Activated CD4-positive, alpha-beta T cell treated with anti-CD3 and anti-CD28 coated beads for 24 hours (primary cell): ENCODE measurements around the gene KLF14.
"Not testable (repeated sequence)": the region's sequence is repeated elsewhere in the genome, so short reads cannot be mapped to it uniquely, and the experiment has no call there.

Experiments
- DNase-seq, 2 donors: peaks; one replicate each; pipeline ENCODE4 v3.0.0-alpha.2; 2020; ENCODE audit warnings: low read depth in 2 of 2

The KLF14 gene

DNA sequence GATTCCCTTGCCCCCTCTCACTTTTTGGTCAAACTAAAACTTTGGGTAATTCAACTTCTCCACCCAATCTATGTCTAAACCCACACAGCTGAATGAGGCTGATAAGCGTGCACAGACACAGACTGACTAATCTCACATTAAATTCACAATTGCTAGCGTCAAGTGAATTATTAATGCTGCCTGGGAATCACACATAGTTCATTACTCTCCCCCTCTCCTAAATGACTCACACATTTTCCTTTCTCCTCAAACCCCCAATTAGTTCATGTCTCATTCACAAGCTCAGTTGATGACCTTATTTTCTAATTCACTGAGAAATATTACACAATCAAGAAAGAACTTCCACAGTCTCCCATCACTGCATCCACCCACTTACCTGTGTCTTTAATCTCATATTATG is 14.5 kb downstream of the KLF14 start:
- DNase-seq: no peak

DNA sequence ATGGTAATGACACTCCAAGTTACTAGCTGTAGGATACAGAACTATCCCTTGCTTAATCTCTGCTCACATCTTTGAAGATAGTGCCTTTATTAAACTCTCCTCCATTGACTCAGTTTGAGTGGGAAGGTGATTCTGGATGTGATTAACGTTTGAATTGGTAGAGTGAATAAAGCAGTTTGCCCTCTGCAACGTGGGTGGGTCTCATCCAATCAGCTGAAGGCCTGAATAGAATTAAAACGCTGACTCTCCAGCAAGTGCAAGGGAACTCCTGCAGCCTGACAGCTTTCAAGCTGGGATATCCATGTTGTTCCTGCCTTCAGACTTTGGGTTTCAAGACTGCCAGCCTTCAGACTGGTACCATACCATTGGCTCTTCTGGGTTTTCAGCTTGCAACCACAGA is 21.6 kb downstream of the KLF14 start:
- no peak for DNase-seq

DNA sequence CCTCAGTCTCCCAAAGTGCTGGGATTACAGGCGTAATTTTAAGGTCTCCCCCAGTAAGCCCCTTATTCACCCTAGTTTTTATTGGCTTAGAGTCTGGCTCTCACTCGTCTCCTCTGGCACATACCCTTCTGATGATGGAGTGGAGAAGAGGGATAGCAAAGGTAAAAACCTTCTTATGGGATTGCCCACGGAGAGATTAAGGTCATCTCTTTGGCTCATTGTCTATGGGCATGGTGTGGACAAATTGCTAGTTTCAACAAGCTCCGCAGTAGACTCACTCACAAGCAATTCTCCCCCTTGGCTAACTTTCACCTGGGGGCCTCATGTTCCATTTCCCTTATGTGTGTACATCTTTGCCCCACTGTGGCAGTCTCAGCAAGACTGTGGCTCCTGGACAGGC is 25.2 kb downstream of the KLF14 start:
- DNase-seq: no peak

DNA sequence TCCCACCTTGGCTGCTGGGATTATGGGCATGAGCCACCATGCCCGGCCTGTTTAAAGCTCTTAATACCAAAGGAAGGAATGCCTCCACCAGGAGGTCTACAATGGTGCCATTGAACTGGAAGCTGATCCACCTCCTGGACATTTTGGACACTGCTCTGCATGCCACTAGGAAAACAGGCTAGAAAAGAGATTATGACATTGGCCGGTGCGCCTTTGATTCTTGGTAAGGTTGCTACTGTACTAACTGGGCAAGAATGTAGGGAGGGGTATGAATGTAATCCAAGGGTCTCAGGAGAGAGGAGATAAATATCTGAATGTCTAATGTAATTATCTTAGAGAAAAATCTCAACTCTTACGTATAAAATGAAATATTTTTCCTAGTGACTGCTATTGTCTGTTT is 26.0 kb downstream of the KLF14 start:
- no peak for DNase-seq

DNA sequence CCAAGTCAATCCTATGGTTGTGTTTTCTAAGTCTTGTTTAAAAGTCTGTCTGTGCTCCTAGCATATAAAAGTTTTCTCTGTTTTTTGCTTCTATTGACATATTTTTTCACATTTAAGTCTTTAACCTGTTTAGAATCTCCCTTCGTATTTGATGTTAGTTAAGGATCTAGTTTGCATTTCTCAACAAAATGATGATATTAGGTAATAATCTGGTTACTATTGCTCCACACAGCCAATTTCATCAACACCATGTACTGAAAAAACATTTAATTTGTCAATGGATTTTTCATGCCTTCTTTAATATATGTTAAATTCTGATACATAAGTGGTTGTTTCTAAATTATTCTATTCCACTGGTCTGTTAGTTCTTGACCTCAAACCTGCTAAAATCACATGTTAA is 30.2 kb downstream of the KLF14 start:
- DNase-seq: no peak

DNA sequence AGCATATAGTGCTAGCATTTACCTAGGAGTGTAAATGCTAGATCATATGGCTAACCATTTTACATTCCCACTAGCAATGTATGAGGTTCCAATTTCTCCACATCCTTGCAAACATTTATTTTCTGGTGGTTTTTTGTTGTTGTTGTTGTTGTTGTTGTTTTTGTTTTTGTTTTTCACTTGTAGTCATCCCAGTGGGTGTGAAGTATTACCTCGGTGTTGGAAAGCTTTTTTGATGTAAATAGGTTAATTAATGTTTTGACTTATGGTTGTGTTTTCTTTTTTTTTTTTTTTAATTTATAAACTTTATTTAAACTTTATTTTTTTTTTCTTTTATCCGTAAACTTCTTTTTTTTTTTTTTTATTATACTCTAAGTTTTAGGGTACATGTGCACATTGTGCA is 32.4 kb downstream of the KLF14 start:
- no peak for DNase-seq

DNA sequence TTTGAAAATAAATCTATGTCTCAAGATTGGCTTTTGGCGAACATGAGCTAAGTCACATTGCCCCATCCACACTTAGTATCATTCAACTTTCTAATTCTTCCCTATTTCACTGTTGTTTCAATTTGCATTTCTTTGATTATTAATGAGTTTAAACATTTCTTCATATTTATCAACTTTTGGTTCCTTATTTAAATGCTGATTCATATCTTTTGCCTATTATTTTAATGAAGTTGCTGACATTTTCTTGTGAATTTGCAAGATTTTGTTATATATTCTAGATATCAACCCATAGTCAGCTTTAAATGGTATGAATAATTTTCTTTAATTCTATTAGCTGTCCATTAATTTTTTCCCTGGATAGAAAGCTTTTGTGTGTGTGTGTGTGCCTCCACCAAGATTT is 33.2 kb downstream of the KLF14 start:
- no peak for DNase-seq

DNA sequence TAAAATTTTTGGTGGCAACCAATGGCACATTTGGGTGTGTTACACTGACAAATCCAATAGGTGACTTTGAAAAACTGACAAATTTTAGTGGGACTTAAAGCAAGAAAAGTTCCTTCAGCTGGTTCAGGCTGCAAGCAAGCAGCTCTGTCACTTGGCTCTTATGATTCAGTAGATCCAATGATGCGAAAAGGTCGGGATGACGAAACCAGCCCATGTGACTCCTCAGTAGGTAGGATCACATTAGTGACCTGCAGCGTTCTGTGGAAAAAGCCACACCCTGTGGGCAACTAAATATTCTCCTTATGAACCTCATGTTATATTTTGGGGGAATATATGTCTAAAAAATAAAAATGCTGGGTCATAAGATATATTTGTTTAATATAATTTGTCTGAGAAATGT is 34.3 kb downstream of the KLF14 start:
- no peak for DNase-seq

DNA sequence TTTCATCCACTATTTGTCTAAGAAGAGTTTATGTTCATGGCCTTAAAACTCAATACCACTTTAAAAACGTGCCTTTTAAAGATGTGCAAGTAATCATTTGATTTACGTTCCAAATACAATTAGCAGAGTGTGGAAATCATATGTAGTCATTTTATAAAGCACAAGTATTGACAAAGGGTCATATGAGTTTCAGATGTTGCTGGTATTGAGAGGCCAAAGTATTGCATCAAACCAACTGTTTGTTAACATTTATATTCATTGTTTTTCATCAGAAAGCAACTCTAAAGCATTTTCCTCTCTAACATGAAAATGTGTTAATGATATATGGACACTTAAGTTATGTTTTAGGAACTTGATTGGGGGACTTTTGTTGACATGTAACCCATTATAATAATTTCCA is 36.2 kb downstream of the KLF14 start:
- DNase-seq: no peak

DNA sequence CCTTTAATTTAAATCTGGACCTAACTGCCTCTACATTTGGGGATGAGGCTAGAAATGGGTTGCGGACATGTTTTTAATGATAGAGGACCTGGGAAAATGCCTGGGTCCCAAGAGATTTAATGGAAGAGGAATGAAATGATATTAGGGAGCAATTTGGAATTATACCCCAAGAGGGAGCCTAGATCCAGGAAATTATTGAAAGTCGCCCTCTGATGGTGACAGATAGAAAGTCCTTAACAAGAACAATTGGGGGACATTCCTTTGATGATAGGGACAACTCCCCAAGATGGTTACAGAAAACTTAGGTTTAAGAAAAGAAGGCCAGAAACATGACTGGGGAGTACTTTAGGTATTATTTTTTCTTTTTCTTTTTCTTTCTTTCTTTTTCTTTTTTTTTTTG is 38.2 kb downstream of the KLF14 start:
- DNase-seq: no peak

DNA sequence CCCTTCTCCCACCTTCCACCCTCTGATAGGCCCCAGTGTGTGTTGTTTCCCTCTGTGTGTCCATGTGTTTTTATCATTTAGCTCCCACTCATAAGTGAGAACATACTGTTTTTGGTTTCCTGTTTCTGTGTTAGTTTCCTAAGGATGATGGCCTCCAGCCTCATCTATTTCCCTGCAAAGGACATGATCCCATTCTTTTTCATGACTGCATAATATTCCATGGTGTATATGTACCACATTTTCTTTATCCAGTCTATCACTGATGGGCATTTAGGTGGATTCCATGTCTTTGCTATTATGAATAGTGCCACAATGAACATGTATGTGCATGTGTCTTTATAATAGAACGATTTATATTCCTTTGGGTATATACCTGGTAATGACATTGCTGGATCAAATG is 41.6 kb downstream of the KLF14 start:
- not testable (repeated sequence) for DNase-seq

DNA sequence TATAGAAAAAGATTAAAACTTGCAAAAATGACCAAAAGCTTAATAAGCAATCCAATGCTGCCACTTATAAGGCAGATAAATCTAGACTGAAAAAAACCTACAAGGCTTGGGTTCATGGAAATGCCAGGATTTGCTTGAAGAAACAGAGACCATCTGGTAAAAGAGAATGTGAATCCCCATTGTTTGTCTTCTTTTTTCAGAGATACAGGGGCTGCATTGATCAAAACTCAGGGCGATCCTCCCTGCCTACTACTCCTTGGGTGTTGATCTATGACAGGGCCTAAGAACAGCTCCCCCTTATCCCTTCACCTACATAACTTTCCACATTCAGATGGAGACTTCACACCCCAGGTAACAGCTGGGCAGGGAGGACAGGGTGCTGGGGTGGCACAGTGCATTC is 44.3 kb downstream of the KLF14 start:
- DNase-seq: no peak

DNA sequence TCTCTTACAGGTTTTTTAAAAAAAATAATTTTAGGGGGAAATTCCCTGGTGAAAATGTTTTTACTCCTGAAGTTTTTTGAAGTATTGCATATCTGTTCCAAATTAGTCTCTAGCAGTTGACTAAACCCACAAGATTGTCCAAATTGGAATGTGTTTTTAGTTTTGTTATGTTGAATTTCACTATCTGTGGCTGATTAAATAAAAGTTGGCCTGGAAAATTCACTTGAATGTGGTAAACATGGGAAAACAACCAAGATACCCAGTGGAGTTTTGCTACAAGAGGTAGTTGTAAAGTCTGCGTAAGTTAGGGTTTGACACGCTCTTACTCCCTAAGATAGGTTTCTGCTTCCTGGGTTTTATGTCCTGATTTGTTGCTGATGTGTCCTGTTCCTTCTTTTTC is 51.0 kb downstream of the KLF14 start:
- no peak for DNase-seq
